PC-9 (cell line): Measurements from ENCODE around the gene GANAB.

Experiments
- EZH2 ChIP-seq: fragments of 200-600 bp; sonication (generic); IDR thresholded peaks from 2 replicates; pipeline ENCODE4 v1.8.0; 2017; ENCODE audit warnings: antibody characterized with exemption, low read depth
- TF ChIP-seq, protein P1 (sequence below): fragments of 200-600 bp; sonication (generic); conservative IDR thresholded peaks from 2 replicates; pipeline ENCODE4 v1.6.1; 2017; ENCODE audit warnings: mixed run types, antibody characterized with exemption, mild to moderate bottlenecking, moderate library complexity

DNA sequence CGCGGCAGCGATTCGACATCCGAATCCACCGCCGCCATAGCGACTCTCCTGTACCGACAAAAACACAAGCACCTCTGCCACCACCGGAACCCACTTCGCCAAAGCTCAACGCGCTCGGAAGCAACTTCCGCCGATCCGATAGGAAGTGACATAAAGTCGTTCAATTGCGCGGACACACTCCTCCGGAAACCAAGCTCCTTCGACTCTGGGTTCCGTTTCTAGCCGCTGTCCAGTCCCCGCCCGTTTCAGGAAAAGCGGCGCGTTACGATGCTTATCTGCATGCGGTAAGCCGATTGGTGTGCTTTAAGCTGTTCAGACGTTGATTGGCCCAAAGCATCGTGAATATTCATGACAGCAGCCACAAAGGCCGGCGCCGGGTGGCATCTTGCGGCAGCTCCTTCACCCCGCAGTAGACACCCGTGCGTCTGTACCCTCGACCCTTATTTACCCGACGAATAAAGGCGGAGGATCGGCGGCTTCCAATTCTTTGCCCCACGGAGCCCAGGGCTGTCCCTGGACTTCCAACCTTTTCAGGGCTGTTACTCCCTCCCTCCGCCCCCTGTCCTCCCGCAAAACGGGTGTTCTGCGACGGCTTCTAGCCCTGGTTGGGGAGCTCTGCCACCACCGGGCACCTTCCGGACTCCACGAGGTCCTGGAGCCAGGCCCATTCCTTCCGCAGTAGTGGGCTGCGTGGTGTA is 54.8 kb downstream of the GANAB start, which contains the start of gene TUT1:
- TF ChIP-seq, protein P1, sequence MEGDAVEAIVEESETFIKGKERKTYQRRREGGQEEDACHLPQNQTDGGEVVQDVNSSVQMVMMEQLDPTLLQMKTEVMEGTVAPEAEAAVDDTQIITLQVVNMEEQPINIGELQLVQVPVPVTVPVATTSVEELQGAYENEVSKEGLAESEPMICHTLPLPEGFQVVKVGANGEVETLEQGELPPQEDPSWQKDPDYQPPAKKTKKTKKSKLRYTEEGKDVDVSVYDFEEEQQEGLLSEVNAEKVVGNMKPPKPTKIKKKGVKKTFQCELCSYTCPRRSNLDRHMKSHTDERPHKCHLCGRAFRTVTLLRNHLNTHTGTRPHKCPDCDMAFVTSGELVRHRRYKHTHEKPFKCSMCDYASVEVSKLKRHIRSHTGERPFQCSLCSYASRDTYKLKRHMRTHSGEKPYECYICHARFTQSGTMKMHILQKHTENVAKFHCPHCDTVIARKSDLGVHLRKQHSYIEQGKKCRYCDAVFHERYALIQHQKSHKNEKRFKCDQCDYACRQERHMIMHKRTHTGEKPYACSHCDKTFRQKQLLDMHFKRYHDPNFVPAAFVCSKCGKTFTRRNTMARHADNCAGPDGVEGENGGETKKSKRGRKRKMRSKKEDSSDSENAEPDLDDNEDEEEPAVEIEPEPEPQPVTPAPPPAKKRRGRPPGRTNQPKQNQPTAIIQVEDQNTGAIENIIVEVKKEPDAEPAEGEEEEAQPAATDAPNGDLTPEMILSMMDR = no peak
- TF ChIP-seq EZH2 = no peak
